Hepatocyte (in vitro differentiated cells): ENCODE results near the gene CLDN34.

Experiments used
- CTCF ChIP-seq: fragments of 200-600 bp; sonication (generic); IDR thresholded peaks from 2 replicates; pipeline ENCODE4 v1.5.1; 2016; ENCODE audit warnings: antibody characterized with exemption, mild to moderate bottlenecking; ENCODE audit not compliant: poor library complexity
- EZH2 ChIP-seq: fragments of 200-600 bp; sonication (generic); IDR thresholded peaks from 2 replicates; pipeline ENCODE4 v1.6.1; 2016; ENCODE audit warnings: antibody characterized with exemption, mild to moderate bottlenecking, borderline replicate concordance

DNA sequence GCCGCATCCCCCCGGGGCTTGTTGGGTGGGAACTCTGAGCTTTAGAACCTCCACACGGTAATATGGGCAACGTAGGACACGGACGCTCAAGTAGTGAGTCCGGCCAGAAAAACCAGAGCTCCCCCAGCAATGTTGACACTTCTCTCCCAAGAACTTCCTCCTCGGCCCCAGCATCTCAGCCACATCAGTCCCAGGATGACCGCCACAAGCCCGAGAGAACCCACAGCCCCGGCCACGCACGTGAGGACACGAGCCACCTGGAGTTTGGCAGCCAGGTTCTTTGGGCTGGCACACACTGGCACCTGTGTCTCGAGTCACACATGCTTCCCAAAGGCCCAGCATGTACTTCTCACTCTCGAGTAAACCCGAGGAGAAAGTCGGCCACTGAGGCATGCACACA, 16.3 kb downstream of the CLDN34 start:
- TF ChIP-seq EZH2 (no peak), CTCF (no peak)
